AG09319 (cell line): Measurements from ENCODE around the gene FNBP1L.

ENCODE experiments used
- DNase-seq: peaks from one replicate; pipeline ENCODE4 v3.0.0-alpha.2; 2010; ENCODE audit warnings: low read depth; ENCODE audit errors: extremely low read depth
- CTCF ChIP-seq: IDR thresholded peaks from 2 replicates; pipeline ENCODE4 v1.5.1; 2011; ENCODE audit warnings: low read depth, mild to moderate bottlenecking, inconsistent platforms, low read length, moderate library complexity

Gene FNBP1L

DNA sequence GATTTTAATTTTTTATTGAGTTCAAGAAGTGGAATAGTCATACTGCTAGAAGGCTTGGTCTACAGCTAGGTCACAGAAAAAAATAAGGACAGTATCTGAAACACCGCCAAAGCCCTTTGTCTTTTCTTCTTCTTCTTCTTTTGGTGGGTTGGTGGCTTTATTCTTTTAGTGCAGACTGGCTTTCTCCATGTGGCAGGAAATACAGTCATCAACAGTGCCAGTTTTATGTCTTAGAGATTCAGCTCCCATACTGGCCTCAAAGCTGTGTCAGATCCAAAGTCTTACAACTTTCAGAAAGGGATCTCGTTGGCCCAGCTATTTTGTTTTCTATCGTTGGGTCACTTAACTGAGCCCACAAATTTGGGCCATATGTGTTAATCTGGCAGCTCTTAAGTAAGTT, 58.2 kb downstream of the FNBP1L start:
- no peak for DNase-seq
- no peak for TF ChIP-seq CTCF

- no peak for DNase-seq
- TF ChIP-seq CTCF: no peak
Measured at GRCh38 chr1:93516164-93516563, 68.2 kb downstream of the FNBP1L start.

DNA sequence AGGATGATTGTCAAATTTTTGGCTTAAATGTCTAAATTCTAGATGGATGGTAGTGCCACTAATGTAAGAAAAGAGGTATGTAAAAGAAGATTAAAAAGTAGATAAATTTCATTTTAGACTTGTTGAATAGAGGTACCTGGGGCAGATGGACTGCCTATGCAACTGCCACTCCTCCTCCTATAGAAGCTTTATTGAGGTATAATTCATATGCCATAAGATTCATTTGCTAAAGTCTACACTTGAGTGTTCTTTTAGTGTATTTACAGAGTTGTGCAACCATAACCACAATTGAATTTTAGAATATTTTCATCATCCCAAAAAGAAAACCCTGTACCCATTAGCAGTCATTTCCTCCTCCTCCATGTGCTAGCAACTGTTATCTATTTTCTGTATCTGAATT, 70.6 kb downstream of the FNBP1L start:
- TF ChIP-seq CTCF: no peak
- DNase-seq: no peak

DNA sequence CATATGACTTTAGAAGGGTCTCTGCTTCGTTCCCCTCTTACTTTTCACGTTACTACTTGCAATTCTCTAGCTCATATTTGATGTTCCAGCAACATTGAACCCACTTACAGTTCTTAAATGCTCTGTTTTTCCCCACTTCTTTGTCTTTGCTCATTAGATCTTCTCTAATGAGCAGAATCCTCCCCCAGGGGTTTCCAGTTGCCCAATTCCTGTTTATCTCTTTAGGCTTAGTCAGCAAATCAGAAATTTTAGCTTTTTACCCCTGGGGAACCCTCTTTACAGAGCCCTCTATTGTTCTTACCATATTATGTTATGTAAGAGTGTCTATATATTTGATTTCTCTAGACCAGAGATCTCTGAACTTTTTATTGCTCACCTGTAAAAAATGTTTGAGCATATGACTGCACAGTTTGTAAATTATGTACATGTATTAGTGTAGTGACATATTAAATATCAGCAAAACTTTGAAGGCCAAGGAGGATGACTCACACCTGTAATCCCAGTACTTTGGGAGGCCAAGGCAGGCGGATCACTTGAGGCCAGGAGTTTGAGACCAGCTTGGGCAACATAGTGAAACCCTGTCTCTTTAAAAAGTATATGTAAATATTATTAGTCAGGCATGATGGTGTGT, 71.4 kb downstream of the FNBP1L start:
- TF ChIP-seq CTCF: no peak

DNA sequence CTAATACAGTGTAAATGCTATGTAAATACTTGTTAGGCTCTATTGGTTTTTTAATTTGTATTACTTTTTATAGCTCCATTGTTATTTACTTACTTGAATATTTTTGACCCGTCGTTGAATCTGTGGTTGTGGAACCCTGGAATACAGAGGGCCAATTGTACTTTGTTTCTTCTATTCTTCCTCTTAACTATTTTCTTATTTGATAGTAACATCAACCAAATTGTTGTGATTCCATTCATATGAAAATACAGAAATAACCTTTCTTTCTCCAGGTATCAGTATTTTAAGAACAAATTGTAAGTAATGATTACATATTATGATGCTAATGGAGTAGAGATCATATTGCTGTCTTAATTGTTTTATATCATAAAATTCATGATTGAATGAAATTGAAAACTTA, 73.7 kb downstream of the FNBP1L start:
- no peak for DNase-seq
- TF ChIP-seq CTCF: no peak

More for the DNA sequence above, 71.4 kb downstream of the FNBP1L start:
- DNase-seq: no peak

DNA sequence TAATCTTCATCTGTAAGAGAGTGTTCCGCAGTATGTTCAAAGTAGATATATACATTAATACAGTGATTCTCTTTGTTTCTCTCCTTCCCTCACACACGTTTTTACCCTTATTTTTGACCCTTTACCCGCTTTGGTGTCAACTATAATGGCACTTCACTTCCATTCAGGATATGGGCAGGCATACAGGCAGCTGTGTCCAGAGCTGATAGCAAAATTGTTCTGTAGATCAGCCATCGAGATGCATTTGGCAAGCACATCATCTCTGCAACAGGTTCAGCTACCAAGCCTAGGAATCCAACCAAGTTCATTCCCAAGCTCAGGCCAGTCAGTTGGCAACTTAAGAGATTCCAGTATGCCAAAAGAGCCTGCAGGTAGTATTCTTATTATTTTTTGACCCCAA, 74.8 kb downstream of the FNBP1L start:
- no peak for TF ChIP-seq CTCF
- no peak for DNase-seq

DNA sequence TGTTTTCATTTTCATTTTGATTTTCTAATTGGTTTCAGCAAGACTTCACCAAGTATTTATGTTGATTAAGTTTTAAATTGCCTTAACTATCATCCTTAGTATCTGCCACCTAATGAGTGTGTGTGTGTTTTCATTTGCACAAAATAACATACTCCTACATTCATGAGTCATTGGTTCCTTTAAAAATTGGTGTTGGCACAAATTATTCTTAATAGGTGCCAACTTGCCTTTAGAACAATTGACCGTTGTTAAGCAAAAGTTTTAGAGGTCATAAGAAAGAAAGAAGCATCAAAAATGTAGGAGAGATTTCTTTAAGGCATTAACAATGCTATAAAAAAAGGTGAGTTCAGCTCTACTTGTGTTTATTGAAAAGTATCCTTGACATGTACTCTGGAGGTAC, 77.5 kb downstream of the FNBP1L start:
- no peak for DNase-seq
- no peak for TF ChIP-seq CTCF
